Retinal pigment epithelial cell (primary cell): ENCODE measurements around the gene ADAM33.

Experiments
- DNase-seq: peaks from one replicate; pipeline ENCODE4 v3.0.0-alpha.2; 2010; ENCODE audit warnings: low read depth
- H3K4me3 ChIP-seq: 2 replicates; pipeline ENCODE4 v1.5.1; 2011; ENCODE audit warnings: mild to moderate bottlenecking, low read length, control low read depth, moderate library complexity
- CTCF ChIP-seq: conservative IDR thresholded peaks from 2 replicates; pipeline ENCODE4 v1.5.1; 2011; ENCODE audit warnings: low read depth, low read length, control low read depth, inconsistent platforms

ADAM33 gene

GRCh38 chr20:3652676-3653596 lies 28.9 kb downstream of the ADAM33 start:
- DNase-seq: no peak
- no peak overlapping the region for H3K4me3 ChIP-seq
- no peak for TF ChIP-seq CTCF

- DNase-seq: no peak
- no peak for TF ChIP-seq CTCF
Measured at GRCh38 chr20:3652221-3652620, 29.6 kb downstream of the ADAM33 start.

GRCh38 chr20:3651204-3651962 lies 30.4 kb downstream of the ADAM33 start:
- no peak overlapping the region for H3K4me3 ChIP-seq
- TF ChIP-seq CTCF: no peak
- no peak for DNase-seq

More at GRCh38 chr20:3652221-3652620, 29.6 kb downstream of the ADAM33 start:
- H3K4me3 ChIP-seq: no peak overlapping the region

- H3K4me3 ChIP-seq: no peak overlapping the region
- DNase-seq: no peak
- TF ChIP-seq CTCF: no peak
Measured at GRCh38 chr20:3648951-3649350, 32.9 kb downstream of the ADAM33 start.

GRCh38 chr20:3647473-3647872 lies 34.3 kb downstream of the ADAM33 start:
- H3K4me3 ChIP-seq: no peak overlapping the region
- no peak for DNase-seq
- no peak for TF ChIP-seq CTCF

- no peak for DNase-seq
- TF ChIP-seq CTCF: no peak
- no peak overlapping the region for H3K4me3 ChIP-seq
Measured at GRCh38 chr20:3646651-3647050, 35.2 kb downstream of the ADAM33 start.
